NCI-H1105 treated with DMSO at 0.1 percent for 48 hours (cell line): ENCODE results near the gene CAGE1.

ENCODE experiments used
- DNase-seq: peaks from one replicate; lab custom pipeline; 2025; lab: John Stamatoyannopoulos, UW

The CAGE1 gene

GRCh38 chr6:7389451-7390225 is at the start of gene CAGE1, which contains the start of gene RIOK1:
Gene CAGE1 (minus strand): TSS chr6:7389742. CDS start chr6:7387173, 2,569 bp downstream.
Gene RIOK1 (plus strand): TSS chr6:7389808. CDS start chr6:7390003, 195 bp downstream.
- DNase-seq = peak; percentile 90

DNA sequence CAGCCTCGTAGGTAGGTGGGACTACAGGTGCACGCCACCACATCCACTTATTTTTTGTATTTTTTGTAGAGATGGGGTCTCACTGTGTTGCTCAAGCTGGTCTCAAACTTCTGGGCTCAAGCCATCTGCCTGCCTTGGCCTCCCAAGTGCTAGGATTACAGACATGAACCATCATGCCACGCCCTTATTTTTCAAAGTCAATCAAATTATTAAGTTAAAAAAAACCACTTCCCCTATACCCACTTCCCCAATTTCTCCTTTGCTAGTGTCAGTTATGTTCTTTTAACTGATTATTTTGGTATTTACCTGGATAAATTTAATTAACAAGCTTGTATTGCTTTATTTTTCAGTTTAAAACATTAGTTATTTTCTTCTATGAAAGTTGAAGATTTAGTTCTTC is 49.7 kb upstream of the CAGE1 start:
- DNase-seq = no peak

GRCh38 chr6:7438011-7438410 is 48.5 kb upstream of the CAGE1 start:
- DNase-seq = no peak

- no peak for DNase-seq
Measured at GRCh38 chr6:7434672-7435071, 45.1 kb upstream of the CAGE1 start.

DNA sequence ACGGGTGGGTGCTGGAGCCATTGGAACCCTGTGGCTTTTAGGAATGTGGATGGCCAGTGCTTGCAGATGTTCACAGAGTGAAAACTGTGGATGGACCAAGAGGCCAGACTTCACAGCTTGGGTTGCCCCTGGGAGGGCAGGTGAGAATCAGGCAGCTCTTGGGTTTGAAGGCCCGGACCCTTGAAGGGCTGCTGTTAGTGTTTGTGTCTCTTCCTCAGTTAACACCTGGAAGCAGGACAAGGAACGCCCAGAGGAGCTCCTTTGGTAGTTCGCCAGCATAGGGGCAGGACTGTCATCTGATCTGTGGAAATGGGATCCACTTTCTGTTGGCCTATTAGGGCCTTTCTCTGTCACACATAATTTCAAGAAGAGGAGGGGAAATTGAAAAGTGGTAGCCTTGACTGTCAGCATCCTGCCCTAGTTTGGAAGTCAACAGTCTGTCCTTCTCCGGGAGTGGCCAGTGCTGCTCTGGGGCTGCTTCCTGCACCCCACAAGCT is 43.6 kb upstream of the CAGE1 start:
- DNase-seq = no peak

GRCh38 chr6:7432391-7433120 is 43.0 kb upstream of the CAGE1 start:
- no peak for DNase-seq

- DNase-seq = no peak
Measured at GRCh38 chr6:7431674-7432390, 42.3 kb upstream of the CAGE1 start.

- DNase-seq = no peak
Measured at GRCh38 chr6:7431313-7431673, 41.8 kb upstream of the CAGE1 start.

GRCh38 chr6:7426447-7427169 is 37.1 kb upstream of the CAGE1 start:
- DNase-seq = no peak

- DNase-seq = no peak
Measured at GRCh38 chr6:7425808-7426190, 36.3 kb upstream of the CAGE1 start.

- DNase-seq = no peak
Measured at GRCh38 chr6:7424967-7425807, 35.6 kb upstream of the CAGE1 start.

- no peak for DNase-seq
Measured at GRCh38 chr6:7424058-7424457, 34.5 kb upstream of the CAGE1 start.

DNA sequence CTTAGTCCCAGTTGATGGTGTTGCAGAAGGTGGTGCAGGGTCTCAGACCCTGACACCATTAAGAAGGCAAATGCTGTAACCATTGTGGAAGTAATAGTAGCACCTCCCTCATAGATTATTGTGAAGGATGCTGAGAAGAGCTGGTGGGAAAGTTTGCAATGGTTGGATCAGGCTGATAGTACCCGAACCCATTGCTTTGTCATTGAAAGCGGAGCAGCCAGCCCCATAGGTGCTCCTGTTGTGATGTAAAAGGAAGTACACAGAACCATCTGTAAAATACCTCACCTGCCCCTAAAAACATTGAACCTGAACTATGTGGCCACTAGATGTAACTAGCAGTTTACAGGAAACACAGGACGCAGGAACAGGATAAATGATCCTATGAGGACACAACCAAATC is 31.5 kb upstream of the CAGE1 start:
- DNase-seq = no peak

DNA sequence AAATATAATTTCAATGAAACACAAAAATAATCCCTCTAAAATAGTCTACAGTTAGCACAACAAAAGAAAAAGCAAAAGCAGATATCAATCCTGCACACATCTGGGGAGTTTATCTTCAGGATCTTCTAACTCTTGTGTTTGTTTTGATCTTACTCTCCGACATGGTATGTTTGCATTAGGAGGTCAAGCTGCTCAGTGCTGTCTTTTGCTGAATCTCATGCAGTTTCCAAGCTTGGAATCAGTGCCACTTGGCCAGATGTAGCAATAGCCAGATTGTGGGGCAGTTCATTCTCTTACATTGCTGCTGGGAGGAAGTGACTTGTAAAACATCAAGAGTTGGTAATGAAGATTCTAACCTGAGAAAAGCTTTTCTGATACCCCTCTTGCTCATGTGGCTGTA is 29.5 kb upstream of the CAGE1 start:
- no peak for DNase-seq

GRCh38 chr6:7418238-7418905 is 28.8 kb upstream of the CAGE1 start:
- no peak for DNase-seq

DNA sequence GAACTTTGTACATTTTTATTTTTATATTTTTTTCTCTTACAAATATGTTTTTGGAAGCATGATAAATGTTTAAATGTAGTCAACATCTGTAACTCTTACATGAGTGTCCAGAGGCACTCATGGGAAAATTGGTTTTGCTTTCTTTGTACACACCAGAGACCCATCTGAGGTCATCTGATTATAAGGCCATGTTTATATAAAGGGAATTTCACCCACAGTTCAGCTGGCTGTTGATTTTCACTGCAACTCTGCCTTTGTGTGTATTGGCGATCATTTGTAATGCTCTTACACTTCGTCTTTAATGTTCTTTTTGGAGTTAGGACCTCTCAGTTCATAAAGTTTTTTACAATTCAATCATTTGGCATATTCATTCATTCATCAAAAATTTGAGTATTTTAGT is 28.1 kb upstream of the CAGE1 start:
- no peak for DNase-seq

DNA sequence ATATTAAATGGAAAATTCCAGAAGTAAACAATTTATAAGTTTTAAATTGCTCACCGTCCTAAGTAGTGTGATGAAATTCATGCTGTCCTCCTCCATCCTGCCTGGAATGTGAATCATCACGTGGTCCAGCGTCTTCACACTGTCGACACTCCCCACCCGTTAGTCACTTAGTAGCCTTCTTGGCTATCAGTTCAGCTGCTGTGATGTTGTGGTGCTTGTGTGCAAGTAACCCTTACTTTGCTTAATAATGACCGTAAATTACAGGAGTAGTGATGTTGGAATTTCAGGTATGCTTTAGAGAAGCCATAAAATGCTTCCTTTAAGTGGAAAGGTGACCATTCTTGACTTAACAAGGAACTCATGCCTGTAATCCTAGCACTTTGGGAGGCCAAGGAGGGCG is 25.3 kb upstream of the CAGE1 start:
- DNase-seq = no peak

DNA sequence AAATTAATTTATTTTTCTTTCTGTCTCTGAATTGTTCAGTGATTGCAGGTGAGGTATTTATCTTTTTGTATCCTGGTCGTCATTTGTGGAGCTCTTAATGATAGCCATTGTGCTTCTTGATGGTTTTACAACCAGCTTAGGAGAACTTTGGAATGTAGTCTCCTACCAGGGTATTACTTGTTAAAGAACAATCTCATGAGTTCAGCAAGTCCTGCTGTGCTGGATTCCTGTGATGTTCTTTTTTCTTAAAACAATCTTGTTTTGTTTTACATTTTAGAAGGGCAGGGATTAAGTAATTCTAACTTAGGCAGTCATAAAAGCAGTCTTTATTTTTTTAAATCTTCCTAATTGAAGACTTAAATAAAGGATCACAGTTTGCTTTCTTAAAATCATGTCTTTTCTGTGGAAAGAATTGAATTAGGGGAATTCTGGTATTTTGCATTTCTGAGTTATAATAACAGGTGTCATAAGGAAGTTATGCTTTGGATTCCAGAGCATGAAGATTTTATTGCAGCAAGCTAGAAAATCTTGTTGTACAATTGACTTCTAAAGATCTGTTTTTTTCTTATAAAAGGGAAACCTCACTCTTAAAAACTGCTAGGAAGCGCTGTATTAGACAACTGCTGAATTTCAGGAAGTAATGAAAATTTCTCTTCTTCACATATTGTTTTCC is 23.7 kb upstream of the CAGE1 start:
- no peak for DNase-seq

DNA sequence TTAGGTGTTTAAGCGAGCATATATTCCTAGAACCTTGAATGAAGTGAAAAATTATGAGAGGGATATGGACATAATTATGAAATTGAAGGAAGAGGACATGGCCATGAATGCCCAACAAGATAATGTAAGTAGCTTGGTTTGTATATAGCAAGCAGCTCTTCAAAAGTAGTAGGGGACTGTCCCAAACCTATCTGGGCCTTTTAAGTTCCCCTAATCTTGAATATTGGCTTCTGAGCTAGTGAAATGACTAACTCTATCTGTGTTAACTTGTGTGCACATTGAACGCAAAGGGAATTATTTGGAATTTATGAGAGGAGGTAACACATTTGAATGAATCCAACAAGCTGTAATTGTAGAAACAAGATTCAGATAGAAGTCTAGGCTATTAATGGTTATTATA is 21.8 kb upstream of the CAGE1 start:
- no peak for DNase-seq

DNA sequence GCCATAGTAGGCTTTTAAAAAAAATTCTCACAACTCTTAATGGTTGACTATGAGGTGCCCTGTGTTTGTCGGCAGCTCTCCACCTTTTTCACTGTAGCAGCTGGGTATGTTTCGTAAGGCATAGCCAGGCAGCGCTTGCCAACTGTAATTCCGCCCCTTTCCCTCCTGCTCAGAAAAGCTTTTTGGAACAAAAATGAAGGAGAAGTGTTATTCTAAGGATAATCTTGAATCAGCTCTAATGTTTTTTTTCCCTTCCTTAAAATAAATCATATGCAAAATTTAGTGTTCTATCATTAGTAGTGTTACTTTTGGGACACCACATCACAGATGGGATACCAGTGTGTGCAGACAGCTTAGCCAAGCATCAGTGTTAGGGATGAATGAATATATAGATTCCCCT is 21.3 kb upstream of the CAGE1 start:
- no peak for DNase-seq
